Astrocyte (in vitro differentiated cells and primary cell): ENCODE measurements around the gene TCF7.

Experiments used
- EZH2 ChIP-seq: IDR thresholded peaks from 2 replicates; pipeline ENCODE4 v1.6.1; 2012; ENCODE audit warnings: mild to moderate bottlenecking, low read length, inconsistent platforms; ENCODE audit not compliant: insufficient read depth
- TF ChIP-seq, protein P1 (sequence below): IDR thresholded peaks from 2 replicates; pipeline ENCODE4 v1.5.1; 2011; ENCODE audit warnings: low read depth, mild to moderate bottlenecking, inconsistent platforms, low read length, moderate library complexity; ENCODE audit not compliant: insufficient read depth

DNA sequence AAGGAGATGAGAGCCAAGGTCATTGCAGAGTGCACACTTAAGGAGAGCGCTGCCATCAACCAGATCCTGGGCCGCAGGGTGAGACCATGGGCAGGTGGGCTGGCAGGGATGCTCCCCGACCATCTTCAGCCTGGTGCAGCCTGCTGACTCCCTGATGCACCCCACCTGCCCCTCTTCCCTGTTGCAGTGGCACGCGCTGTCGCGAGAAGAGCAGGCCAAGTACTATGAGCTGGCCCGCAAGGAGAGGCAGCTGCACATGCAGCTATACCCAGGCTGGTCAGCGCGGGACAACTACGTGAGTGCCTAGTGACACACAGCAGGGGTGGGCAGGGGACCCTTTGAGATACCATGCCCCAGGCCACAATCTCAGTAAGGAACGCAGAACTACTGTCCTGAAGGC lies 28.3 kb downstream of the TCF7 start:
- TF ChIP-seq, protein P1, sequence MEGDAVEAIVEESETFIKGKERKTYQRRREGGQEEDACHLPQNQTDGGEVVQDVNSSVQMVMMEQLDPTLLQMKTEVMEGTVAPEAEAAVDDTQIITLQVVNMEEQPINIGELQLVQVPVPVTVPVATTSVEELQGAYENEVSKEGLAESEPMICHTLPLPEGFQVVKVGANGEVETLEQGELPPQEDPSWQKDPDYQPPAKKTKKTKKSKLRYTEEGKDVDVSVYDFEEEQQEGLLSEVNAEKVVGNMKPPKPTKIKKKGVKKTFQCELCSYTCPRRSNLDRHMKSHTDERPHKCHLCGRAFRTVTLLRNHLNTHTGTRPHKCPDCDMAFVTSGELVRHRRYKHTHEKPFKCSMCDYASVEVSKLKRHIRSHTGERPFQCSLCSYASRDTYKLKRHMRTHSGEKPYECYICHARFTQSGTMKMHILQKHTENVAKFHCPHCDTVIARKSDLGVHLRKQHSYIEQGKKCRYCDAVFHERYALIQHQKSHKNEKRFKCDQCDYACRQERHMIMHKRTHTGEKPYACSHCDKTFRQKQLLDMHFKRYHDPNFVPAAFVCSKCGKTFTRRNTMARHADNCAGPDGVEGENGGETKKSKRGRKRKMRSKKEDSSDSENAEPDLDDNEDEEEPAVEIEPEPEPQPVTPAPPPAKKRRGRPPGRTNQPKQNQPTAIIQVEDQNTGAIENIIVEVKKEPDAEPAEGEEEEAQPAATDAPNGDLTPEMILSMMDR = no peak
- no peak for TF ChIP-seq EZH2
